HFFc6 (cell line): ENCODE data around the gene BPIFB2. TPM values are rescaled to one million over a fixed set of nuclear protein-coding genes. Genes with fewer than 3 reads are reported as not detected.

Experiments
- DNase-seq: peaks from one replicate; pipeline ENCODE4 v3.0.0-alpha.2; 2018
- H3K27ac Mint-ChIP-seq: 2 replicates; pipeline ENCODE4 v1.8.0; 2020; ENCODE audit warnings: mild to moderate bottlenecking, mixed read lengths
- H3K27me3 Mint-ChIP-seq: 2 replicates; pipeline ENCODE4 v1.8.0; 2021; ENCODE audit warnings: mild to moderate bottlenecking, moderate library complexity, mixed read lengths; ENCODE audit not compliant: insufficient read depth
- H3K36me3 Mint-ChIP-seq: 2 replicates; pipeline ENCODE4 v1.8.0; 2021; ENCODE audit warnings: low read depth, mixed read lengths
- H3K4me1 Mint-ChIP-seq: 2 replicates; pipeline ENCODE4 v1.8.0; 2020; ENCODE audit warnings: low read depth, mixed read lengths
- H3K4me3 Mint-ChIP-seq: 2 replicates; pipeline ENCODE4 v1.8.0; 2020; ENCODE audit warnings: mild to moderate bottlenecking, moderate library complexity, mixed read lengths
- H3K9me3 Mint-ChIP-seq: 2 replicates; pipeline ENCODE4 v1.8.0; 2020; ENCODE audit warnings: mild to moderate bottlenecking, mixed read lengths
- CTCF ChIP-seq: fragments of 200-600 bp; sonication (generic); IDR thresholded peaks from 2 replicates; pipeline ENCODE4 v1.5.0; 2021; ENCODE audit warnings: antibody characterized with exemption, mild to moderate bottlenecking
- total RNA-seq, 6 experiments: library from RNA; stranded (reverse); fragmentation: NEBNext Ultra II Directional; extraction: Animal tissue kit (Norgen Biotek cat#: 25700); gene quantifications; 2 replicates in 1 of 6; 3 replicates in 5 of 6; pipeline ENCODE4 v1.2.3, GENCODE V29; 2021

Gene BPIFB2
- total RNA-seq, 6 experiments from 2014 or later = not detected

DNA sequence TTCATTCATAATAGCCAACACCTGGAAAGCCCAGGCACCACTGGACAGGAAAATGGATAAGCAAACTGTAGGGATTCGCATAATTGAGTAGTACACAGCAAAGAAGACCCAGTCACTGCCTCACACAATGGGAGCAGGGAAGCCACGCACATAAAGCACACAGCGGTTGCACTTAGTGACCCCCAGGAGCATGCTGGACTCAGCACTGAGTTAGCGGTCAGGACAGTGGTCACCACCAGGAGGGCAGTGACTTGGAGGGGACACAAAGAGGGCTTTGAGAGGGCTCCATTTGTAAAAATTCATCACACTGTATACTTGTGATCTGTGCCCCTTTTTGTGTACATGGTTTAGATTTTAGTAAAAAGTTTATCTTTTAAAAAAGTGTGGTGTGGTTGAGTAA, 43.8 kb downstream of the BPIFB2 start:
- H3K4me3 Mint-ChIP-seq = no peak overlapping the region
- H3K27me3 Mint-ChIP-seq = peaks cover 22% of the 10 kb centered on the region
- DNase-seq = no peak
- no peak for TF ChIP-seq CTCF
- H3K27ac Mint-ChIP-seq = no peak overlapping the region
- no peaks in the 10 kb centered on the region for H3K36me3 Mint-ChIP-seq
- H3K4me1 Mint-ChIP-seq = no peaks in the 10 kb centered on the region
- peaks cover 2% of the 10 kb centered on the region for H3K9me3 Mint-ChIP-seq

- Mint-ChIP-seq H3K4me3 (no peak within 1 kb of the TSS), H3K9me3 (no peaks in the 10 kb centered on the region), H3K4me1 (no peaks in the 10 kb centered on the region), H3K36me3 (no peaks in the 10 kb centered on the region), H3K27ac (no peak within 1 kb of the TSS), H3K27me3 (peaks cover 27% of the 10 kb centered on the region)
- no peak for TF ChIP-seq CTCF
- DNase-seq = no peak
These were observed 46.0 kb downstream of the BPIFB2 start, which contains the start of gene BPIFB3 for GRCh38 chr20:33053291-33054106. Gene BPIFB3 (plus strand): TSS chr20:33053903. CDS start chr20:33055436, 1,533 bp downstream.

DNA sequence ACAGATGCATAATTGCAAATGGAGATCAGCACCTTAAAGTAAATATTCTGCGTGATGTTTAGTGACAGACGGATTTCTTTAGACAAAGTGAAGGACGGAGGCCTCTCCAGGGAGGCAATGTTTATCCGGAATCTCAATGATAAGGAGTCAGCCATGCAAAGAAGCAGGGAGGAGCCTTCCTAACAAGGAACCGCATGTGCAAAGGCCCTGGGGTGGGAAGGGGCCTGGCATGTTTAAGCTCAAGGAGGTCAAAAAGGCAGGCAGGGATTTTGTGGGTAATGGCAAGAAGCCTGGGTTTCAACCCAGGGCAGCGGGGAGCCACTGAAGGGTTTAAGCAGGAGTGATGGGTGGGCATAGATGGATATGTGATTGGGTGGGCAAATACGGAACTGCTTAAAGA, 46.9 kb downstream of the BPIFB2 start:
- DNase-seq = no peak
- no peak overlapping the region for H3K4me3 Mint-ChIP-seq
- H3K4me1 Mint-ChIP-seq = no peaks in the 10 kb centered on the region
- H3K9me3 Mint-ChIP-seq = no peaks in the 10 kb centered on the region
- peaks cover 27% of the 10 kb centered on the region for H3K27me3 Mint-ChIP-seq
- H3K36me3 Mint-ChIP-seq = no peaks in the 10 kb centered on the region
- H3K27ac Mint-ChIP-seq = no peak overlapping the region
- no peak for TF ChIP-seq CTCF

GRCh38 chr20:33054791-33055190, 47.3 kb downstream of the BPIFB2 start:
- TF ChIP-seq CTCF = no peak
- no peak overlapping the region for H3K27ac Mint-ChIP-seq
- peaks cover 27% of the 10 kb centered on the region for H3K27me3 Mint-ChIP-seq
- H3K4me3 Mint-ChIP-seq = no peak overlapping the region
- DNase-seq = no peak
- H3K9me3 Mint-ChIP-seq = no peaks in the 10 kb centered on the region
- no peaks in the 10 kb centered on the region for H3K36me3 Mint-ChIP-seq
- H3K4me1 Mint-ChIP-seq = no peaks in the 10 kb centered on the region

DNA sequence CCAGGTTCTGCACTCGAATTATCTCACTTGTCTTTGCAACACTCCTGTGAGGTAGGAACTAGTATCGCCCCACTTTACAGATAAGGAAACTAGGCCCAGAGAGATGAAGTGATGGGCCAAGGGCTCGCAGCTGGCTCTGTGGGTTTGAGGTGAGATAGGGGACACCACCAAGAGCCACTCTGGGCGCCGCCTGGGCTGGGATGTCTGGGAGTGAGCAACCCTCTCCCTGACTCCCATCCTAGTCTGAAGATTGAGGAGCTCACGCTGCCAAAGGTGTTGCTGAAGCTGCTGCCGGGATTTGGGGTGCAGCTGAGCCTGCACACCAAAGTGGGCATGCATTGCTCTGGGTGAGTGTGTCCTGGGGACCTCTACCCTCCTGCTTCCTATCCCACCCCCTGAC, 51.6 kb downstream of the BPIFB2 start:
- peaks cover 32% of the 10 kb centered on the region for H3K27me3 Mint-ChIP-seq

More for the DNA sequence above, 51.6 kb downstream of the BPIFB2 start:
- Mint-ChIP-seq H3K36me3 (no peaks in the 10 kb centered on the region), H3K27ac (no peak overlapping the region), H3K4me3 (no peak overlapping the region), H3K9me3 (no peaks in the 10 kb centered on the region), H3K4me1 (no peaks in the 10 kb centered on the region)
- no peak for DNase-seq
- TF ChIP-seq CTCF = no peak
